Left lung (tissue), 14 donors: ENCODE data around the gene WNT5B. TPM values are rescaled to one million over a fixed set of nuclear protein-coding genes. Genes with fewer than 3 reads are reported as not detected.
A peak's percentile ranks its signal among the peaks of the same experiment; 100 is the strongest.

Experiments used
- ATAC-seq: fragments of 200-7000 bp; cut with Tn5 transposase; one replicate; pipeline ENCODE4 v1.9.1; 2020; ENCODE audit warnings: moderate library complexity
- DNase-seq, 4 donors: peaks; one replicate each; pipeline ENCODE4 v3.0.0-alpha.2; 2013 to 2020
- H3K27ac ChIP-seq, 2 donors: fragments of 200-600 bp; sonication (generic) in 1 of 2; one replicate each; pipeline versions ENCODE4 v1.5.0 to v1.8.0; 2020 to 2021
- H3K27me3 ChIP-seq, 2 donors: fragments of 200-600 bp; sonication (generic) in 1 of 2; one replicate each; pipeline versions ENCODE4 v1.5.0 to v1.8.0; 2020 to 2021
- H3K36me3 ChIP-seq, 2 donors: fragments of 200-600 bp; sonication (generic) in 1 of 2; one replicate each; pipeline versions ENCODE4 v1.5.0 to v1.8.0; 2020 to 2021
- H3K4me1 ChIP-seq, 2 donors: fragments of 200-600 bp; one replicate each; pipeline ENCODE4 v1.8.0; 2021
- H3K4me3 ChIP-seq, 2 donors: fragments of 200-600 bp; sonication (generic) in 1 of 2; one replicate each; pipeline versions ENCODE4 v1.5.0 to v1.8.0; 2020 to 2021; ENCODE audit warnings: mild to moderate bottlenecking in 1 of 2
- H3K9me3 ChIP-seq, 2 donors: fragments of 200-600 bp; sonication (generic) in 1 of 2; one replicate each; pipeline versions ENCODE4 v1.5.0 to v1.8.0; 2020 to 2021
- intact Hi-C, 2 donors: fragments of 100-400 bp; cut with DNase I; formaldehyde crosslinking; loops; one replicate each; pipeline versions ENCODE4 v1.11.2 to v1.14.2; 2022
- long read RNA-seq, 12 donors: library from polyadenylated mRNA in 2 of 12; unstranded in 2 of 12; transcript quantifications; one replicate each; pipeline ENCODE4 v2.0.0 and lab custom pipeline, GENCODE V29; 2019 to 2026
- polyA plus RNA-seq, 6 donors: library from polyadenylated mRNA; unstranded; fragments of 120-200 nt; gene quantifications; one replicate each; pipeline ENCODE4 v1.2.1, GENCODE V29; 2013; ENCODE audit not compliant: insufficient read length in 6 of 6
- total RNA-seq, 2 donors: library from RNA; stranded (reverse); fragmentation: NEBNext Ultra II Directional; extraction: Animal tissue kit (Norgen Biotek cat#: 25700); gene quantifications; one replicate each; pipeline ENCODE4 v1.2.1, GENCODE V29; 2021
- TF ChIP-seq, protein P1 (sequence below), 2 donors: fragments of 200-600 bp; sonication (generic) in 1 of 2; IDR thresholded peaks; one replicate each; pipeline versions ENCODE4 v1.5.0 to v1.8.0; 2021; ENCODE audit warnings: antibody characterized with exemption in 2 of 2
- donor health status: DM: no; HTN: yes; CAD: no.
- donor health status: DM: no; HTN: no; CAD: no.

The WNT5B gene
- total RNA-seq, result 1 to 10 TPM; 3.3 to 4.5 TPM
- polyA plus RNA-seq, result 1 to 10 TPM; 5.8 to 8.8 (median 7.4) TPM
- long read RNA-seq, donor 1, partial matches to known transcripts, result 0 of 1 reads
- long read RNA-seq, donor 1, other reads (novel, unspliced or antisense), result 0 of 1 reads
- long read RNA-seq, donor 2, partial matches to known transcripts, result 0 of 1 reads
- long read RNA-seq, donor 2, other reads (novel, unspliced or antisense), result 0 of 1 reads
- long read RNA-seq, donor 3, partial matches to known transcripts, result 0 of 1 reads
- long read RNA-seq, donor 3, other reads (novel, unspliced or antisense), result 0 of 1 reads
- long read RNA-seq, donor 4, partial matches to known transcripts, result 2 of 3 reads
- long read RNA-seq, donor 4, other reads (novel, unspliced or antisense), result 1 of 3 reads
- long read RNA-seq, donor 5, partial matches to known transcripts, result 0 of 1 reads
- long read RNA-seq, donor 5, other reads (novel, unspliced or antisense), result 0 of 1 reads
- long read RNA-seq, donor 6, result 0 reads
- long read RNA-seq, donor 7, result 0 reads
- long read RNA-seq, donor 8, result 0 reads
- long read RNA-seq, donor 9, result 0 reads
- long read RNA-seq, donor 10, partial matches to known transcripts, result 1 of 2 reads
- long read RNA-seq, donor 10, other reads (novel, unspliced or antisense), result 1 of 2 reads
- long read RNA-seq, donor 11, partial matches to known transcripts, result 0 of 2 reads
- long read RNA-seq, donor 11, other reads (novel, unspliced or antisense), result 0 of 2 reads
- long read RNA-seq, donor 12, result 0 reads

DNA sequence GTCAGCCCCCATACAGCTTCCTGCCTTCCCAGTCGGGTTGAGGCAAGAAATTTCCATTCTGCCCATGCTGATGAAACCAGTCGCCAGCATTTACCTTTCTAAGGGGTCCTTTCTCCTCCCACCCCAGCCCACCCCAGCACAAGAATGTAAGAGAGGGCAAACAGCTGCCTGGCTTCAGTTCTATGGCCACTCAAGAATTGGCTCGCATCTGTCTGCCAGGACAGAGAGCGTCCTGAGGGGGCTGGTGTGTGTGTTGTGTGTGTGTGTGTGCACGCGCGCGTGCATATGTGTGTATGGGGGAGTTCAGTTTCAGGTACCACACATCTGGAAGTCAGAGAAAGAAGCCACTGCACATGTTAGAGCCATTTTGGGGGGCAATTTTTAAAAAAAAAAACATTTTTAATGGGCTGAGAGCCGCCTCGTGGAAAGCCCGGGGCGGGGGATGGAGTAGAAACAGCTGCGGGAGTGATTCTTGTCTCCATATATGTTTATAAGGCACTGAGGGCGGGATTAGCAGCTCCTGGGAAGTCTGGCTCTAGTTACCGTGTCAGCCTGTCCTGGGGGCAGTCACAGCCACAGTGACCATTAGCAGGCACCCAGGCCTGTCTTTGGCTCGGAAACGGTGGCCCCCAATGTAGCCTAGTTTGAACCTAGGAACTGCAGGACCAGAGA, at the start of gene WNT5B:
WNT5B (plus strand) TSS at position 566 of the 672 bp plus-strand sequence. CDS start 2,124 bp downstream, outside the sequence.
- H3K4me1 ChIP-seq, result peaks cover 9 to 33% of the 10 kb centered on the region in 2 donors
- H3K9me3 ChIP-seq, result no peaks in the 10 kb centered on the region
- no peaks in the 10 kb centered on the region for H3K36me3 ChIP-seq
- TF ChIP-seq, protein P1, sequence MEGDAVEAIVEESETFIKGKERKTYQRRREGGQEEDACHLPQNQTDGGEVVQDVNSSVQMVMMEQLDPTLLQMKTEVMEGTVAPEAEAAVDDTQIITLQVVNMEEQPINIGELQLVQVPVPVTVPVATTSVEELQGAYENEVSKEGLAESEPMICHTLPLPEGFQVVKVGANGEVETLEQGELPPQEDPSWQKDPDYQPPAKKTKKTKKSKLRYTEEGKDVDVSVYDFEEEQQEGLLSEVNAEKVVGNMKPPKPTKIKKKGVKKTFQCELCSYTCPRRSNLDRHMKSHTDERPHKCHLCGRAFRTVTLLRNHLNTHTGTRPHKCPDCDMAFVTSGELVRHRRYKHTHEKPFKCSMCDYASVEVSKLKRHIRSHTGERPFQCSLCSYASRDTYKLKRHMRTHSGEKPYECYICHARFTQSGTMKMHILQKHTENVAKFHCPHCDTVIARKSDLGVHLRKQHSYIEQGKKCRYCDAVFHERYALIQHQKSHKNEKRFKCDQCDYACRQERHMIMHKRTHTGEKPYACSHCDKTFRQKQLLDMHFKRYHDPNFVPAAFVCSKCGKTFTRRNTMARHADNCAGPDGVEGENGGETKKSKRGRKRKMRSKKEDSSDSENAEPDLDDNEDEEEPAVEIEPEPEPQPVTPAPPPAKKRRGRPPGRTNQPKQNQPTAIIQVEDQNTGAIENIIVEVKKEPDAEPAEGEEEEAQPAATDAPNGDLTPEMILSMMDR (IDR thresholded peaks at IDR 0.05), result no peak
- peaks cover 6 to 38% of the 10 kb centered on the region in 2 donors for H3K27me3 ChIP-seq
- no peak within 1 kb of the TSS for H3K27ac ChIP-seq
- no peak for ATAC-seq
- peak in 1 of 4 donors; percentile 32 for DNase-seq
- intact Hi-C loops, result no loop called here
- peak within 1 kb of the TSS; percentile 27 to 41 for H3K4me3 ChIP-seq

DNA sequence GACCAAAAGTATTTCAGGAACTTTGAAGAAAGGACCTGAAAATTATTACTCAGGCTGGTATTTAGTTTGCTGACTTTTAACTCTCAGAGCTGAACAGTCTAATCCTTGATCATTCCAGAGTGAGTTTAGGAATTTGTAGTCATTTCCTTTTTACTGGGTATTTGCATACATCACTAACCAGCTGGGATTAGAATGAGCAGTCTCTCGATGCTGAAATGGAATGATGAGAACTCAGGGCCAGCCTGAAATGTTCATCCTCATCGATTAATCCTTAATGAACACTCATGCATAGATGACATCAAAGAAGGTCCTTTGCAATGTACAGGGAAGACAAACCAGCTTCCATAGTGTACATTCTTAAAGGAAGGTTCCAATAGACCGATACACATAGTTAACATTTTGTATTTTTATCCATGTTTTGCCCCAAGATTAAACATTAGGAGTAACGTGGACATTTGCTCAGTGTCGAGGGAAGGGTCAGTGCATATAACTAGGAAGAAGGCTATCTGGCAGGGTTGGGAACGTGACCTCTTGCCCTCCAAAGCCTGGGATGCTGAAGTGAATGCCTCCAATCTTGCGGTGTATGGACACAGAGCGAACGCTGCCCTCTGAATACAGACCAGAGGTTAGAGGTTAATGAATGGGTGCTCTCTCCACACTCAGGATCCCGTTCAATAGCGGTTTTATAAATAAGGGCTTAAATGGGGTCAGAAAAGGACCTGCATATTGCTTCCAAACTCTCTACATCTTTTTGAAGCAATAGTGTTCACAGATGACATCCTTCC, 49.2 kb upstream of the WNT5B start:
- DNase-seq (no peak), ATAC-seq (no peak)
- H3K27ac ChIP-seq, result no peak overlapping the region
- H3K9me3 ChIP-seq, result no peaks in the 10 kb centered on the region
- no peak overlapping the region for H3K4me3 ChIP-seq
- intact Hi-C loops, result loop anchor here in 1 of 2 donors (5.0 kb wide), 1 partner anchor 463 kb away; no protein-coding TSS in a partner anchor
- TF ChIP-seq, protein P1 (IDR thresholded peaks at IDR 0.05), result no peak
- no peaks in the 10 kb centered on the region for H3K27me3 ChIP-seq
- H3K4me1 ChIP-seq, result peaks cover 20 to 39% of the 10 kb centered on the region in 2 donors
- H3K36me3 ChIP-seq, result no peaks in the 10 kb centered on the region

DNA sequence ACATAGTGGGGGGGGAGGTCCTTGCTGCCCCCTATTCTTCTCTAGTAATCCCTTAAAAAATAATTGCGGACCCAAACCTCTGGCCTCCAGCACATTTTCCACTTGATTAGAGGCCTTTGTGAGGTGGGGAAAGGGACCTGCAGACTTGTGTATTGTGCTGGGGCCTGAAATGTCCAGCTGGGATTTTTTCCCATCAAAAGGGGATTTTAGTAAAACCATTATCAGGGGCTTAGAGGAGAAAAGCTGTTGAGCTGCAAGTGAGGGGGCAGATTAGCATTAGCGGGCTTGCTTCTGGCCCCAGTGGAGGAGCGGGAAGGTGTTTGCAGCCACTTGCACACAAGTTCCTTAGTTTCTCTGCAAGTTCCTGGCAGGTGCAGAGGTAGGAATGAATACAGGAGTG, 48.5 kb upstream of the WNT5B start:
- H3K36me3 ChIP-seq, result no peaks in the 10 kb centered on the region
- ATAC-seq (no peak), DNase-seq (no peak)
- TF ChIP-seq, protein P1 (IDR thresholded peaks at IDR 0.05), result no peak
- H3K27me3 ChIP-seq, result no peaks in the 10 kb centered on the region
- no peak overlapping the region for H3K27ac ChIP-seq
- H3K4me1 ChIP-seq, result peaks cover 17 to 33% of the 10 kb centered on the region in 2 donors
- no peak overlapping the region for H3K4me3 ChIP-seq
- intact Hi-C loops, result loop anchor here in 1 of 2 donors (5.0 kb wide), 1 partner anchor 463 kb away; no protein-coding TSS in a partner anchor
- H3K9me3 ChIP-seq, result no peaks in the 10 kb centered on the region

DNA sequence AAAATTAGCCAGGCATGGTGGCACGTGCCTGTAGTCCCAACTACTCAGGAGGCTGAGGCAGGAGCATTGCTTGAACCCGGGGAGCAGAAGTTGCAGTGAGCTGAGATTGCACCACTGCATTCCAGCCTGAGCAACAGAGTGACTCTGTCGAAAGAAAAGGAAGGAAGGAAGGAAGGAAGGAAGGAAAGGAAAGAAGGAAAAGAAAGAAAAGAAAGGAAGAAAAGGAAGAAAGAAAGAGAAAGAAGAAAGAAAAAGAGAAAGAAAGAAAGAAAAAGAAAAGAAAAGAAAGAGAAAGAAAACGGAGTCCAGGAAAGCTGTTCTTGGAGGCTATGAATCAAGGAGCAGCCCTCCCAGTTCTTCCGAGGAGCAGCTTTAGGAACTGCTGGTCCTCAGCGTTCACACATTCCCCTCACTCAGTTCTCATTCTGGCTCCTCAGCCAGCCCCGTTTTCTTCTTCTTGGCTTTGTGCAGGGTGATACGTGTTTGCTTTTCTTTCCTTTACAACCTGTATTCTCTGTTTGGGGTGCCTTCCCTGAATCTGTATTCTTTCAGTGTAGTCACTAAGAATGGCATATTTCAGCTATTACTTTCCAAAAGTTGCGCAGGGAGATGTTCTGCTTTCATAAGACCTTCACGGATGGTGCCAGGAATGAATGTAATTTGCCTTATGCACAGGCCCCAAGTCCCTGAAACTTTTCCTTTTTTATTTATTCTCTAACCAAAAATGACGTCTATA, 46.9 kb upstream of the WNT5B start:
- Histone ChIP-seq H3K27me3 (no peaks in the 10 kb centered on the region), H3K4me1 (peaks cover 2 to 17% of the 10 kb centered on the region in 2 donors), H3K36me3 (no peaks in the 10 kb centered on the region), H3K27ac (no peak overlapping the region), H3K4me3 (no peak overlapping the region), H3K9me3 (no peaks in the 10 kb centered on the region)
- no peak for DNase-seq
- intact Hi-C loops, result loop anchor here in 1 of 2 donors (5.0 kb wide), 1 partner anchor 465 kb away; no protein-coding TSS in a partner anchor
- no peak for ATAC-seq
- TF ChIP-seq, protein P1 (IDR thresholded peaks at IDR 0.05), result no peak
